ENCODE results near the gene ARSB.

The ARSB gene

GRCh38 chr5:78829811-78830527 is 155.1 kb downstream of the ARSB start:
- DNase-seq, result no peak

GRCh38 chr5:78827725-78828124 is 157.4 kb downstream of the ARSB start:
- no peak for DNase-seq

- DNase-seq, result no peak
These were observed 160.3 kb downstream of the ARSB start for GRCh38 chr5:78824831-78825281.

GRCh38 chr5:78823196-78823595 is 161.9 kb downstream of the ARSB start:
- DNase-seq, result no peak

- DNase-seq, result no peak
These were observed 163.5 kb downstream of the ARSB start for GRCh38 chr5:78821536-78822021.

- DNase-seq, result no peak
These were observed 165.4 kb downstream of the ARSB start for GRCh38 chr5:78819707-78820106.

- no peak for DNase-seq
These were observed 165.9 kb downstream of the ARSB start for GRCh38 chr5:78819166-78819565.

GRCh38 chr5:78816143-78816765 is 168.9 kb downstream of the ARSB start:
- no peak for DNase-seq

- no peak for DNase-seq
These were observed 171.1 kb downstream of the ARSB start for GRCh38 chr5:78813906-78814530.

- DNase-seq, result no peak
These were observed 171.8 kb downstream of the ARSB start for GRCh38 chr5:78813286-78813685.

GRCh38 chr5:78811866-78812265 is 173.2 kb downstream of the ARSB start:
- DNase-seq, result no peak

GRCh38 chr5:78811121-78811817 is 173.8 kb downstream of the ARSB start:
- DNase-seq, result no peak

- DNase-seq, result no peak
These were observed 174.8 kb downstream of the ARSB start for GRCh38 chr5:78810098-78810920.

GRCh38 chr5:78809444-78809843 is 175.7 kb downstream of the ARSB start:
- DNase-seq, result no peak

- DNase-seq, result no peak
These were observed 176.3 kb downstream of the ARSB start for GRCh38 chr5:78808818-78809217.

- DNase-seq, result no peak
These were observed 176.7 kb downstream of the ARSB start for GRCh38 chr5:78808380-78808779.

GRCh38 chr5:78806544-78806943 is 178.6 kb downstream of the ARSB start:
- no peak for DNase-seq

- DNase-seq, result no peak
These were observed 179.5 kb downstream of the ARSB start for GRCh38 chr5:78805474-78806124.

GRCh38 chr5:78804995-78805394 is 180.1 kb downstream of the ARSB start:
- DNase-seq, result no peak

GRCh38 chr5:78803941-78804340 is 181.2 kb downstream of the ARSB start:
- no peak for DNase-seq

GRCh38 chr5:78803353-78803752 is 181.8 kb downstream of the ARSB start:
- DNase-seq, result no peak

- DNase-seq, result no peak
These were observed 183.7 kb downstream of the ARSB start for GRCh38 chr5:78801413-78801812.
